ENCODE results near the gene DOCK3.
A peak's percentile ranks its signal among the peaks of the same experiment; 100 is the strongest.
"Not testable (repeated sequence)": the region's sequence is repeated elsewhere in the genome, so short reads cannot be mapped to it uniquely, and the experiment has no call there.

The DOCK3 gene

DNA sequence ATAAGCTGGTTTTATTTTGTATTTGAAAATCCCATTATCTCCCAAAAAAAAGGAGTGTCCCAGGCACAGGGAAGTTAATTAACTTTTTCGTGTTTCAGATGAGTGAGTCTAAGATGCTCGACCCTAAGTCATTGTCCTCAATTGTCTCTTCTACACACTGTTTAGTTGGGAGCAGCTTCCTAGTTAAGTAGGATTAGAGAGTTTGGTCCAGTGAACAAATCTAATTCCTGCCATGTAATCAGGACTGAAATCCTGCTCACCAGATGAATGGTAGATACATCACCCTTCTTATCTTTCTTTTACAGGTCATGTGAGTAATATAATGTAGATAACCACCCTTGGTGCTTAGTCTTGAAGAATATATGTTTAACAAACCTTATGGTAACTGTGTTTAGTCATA is 481.4 kb downstream of the DOCK3 start:
- intact Hi-C loops (cut with DNase I), result no loop called here
- DNase-seq, result no peak

DNA sequence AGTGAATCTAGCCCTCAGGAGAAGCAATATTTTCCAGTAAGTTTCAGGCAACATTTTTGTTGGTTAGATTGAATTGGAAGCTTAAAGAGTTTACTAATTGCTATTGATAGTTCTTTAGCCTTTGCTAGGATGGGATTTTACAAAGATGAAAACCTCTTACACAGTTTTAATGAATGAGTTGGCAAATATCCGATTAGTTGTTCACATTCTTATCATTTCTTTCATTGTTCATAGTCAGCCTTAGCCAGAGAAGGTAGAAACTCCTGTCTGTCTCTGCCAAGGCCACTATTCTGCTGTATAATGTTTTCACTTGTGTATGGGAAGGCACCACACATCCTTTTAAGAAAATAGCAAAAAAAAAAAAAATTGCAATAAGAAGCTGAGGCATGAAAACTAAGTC is 488.3 kb downstream of the DOCK3 start:
- DNase-seq, result no peak
- intact Hi-C loops (cut with DNase I), result no loop called here

DNA sequence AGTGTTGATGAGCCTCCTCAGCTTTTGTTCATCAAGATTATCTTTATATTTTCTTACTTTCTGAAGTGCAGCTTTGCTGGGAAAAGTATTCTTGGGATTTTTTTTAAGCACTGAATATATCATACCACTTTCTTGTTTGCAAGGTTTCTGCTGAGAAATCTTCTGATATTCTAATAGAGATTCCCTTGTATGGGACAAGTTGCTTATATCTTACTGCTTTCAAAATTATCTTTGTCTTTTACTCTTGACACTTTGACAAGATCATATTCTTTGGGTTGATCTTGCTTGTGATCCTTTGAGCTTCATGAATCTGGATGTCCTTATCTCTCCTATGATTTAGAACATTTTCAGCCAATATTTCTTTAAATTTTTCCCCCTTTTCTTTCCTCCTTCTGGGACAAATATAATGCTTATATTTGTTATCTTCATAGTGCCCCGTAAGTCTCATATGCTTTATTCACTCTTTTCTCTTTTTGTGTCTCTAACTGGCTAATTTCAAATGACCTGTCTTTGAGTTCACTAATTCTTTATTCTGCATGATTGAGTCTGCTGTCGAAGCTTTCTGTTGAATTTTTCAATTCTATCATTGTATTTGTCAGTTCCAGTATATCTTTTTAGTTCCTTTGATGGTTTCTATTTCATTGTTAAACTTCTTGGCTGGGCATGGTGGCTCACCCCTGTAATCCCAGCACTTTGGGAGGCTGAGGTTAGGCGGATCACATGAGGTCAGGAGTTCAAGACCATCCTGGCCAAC is 499.0 kb downstream of the DOCK3 start:
- intact Hi-C loops (cut with DNase I), result no loop called here

DNA sequence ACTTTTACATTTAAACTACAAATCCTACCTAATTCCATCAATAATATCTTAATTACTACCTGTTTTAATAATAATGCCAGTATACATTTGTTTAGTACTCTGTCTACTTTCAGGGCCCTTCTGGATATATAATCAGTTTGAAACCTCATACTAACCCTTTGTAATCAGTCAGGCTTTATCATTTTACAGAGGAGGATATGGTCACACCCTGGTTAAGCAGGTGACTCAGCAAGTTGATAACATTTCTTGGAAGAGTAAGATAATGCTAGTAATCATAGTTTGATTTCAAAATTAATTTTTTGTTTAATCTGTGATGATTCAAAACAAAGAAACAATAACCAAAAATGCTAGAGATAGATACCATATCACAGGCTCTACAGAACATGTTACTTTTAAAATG is 502.2 kb downstream of the DOCK3 start:
- intact Hi-C loops (cut with DNase I), result no loop called here
- no peak for DNase-seq

More for the DNA sequence above, 499.0 kb downstream of the DOCK3 start:
- DNase-seq, result no peak

GRCh38 chr3:51186446-51186845 is 511.7 kb downstream of the DOCK3 start:
- DNase-seq; intact Hi-C loops (cut with DNase I): not testable (repeated sequence)

GRCh38 chr3:51190199-51190598 is 515.5 kb downstream of the DOCK3 start:
- DNase-seq, result no peak
- intact Hi-C loops (cut with DNase I), result no loop called here

DNA sequence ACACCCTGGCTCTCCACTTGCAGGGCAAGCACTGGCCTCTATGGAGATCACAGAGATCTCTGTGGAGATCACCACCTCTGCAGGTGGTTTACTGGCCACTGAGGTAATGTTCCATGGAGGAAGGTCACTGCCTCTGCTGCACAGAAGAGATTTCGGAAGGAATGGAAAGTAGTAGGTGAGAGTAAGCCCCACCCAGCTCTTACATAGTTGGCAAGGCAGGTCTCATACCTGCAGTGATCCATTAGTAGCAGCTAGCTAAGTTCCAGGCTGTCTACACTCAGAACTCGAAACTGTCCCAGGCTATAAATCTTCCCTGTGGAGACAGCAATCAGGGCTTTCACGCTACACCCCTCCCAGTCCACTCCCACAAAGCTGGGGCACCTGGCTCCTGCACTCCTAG is 516.1 kb downstream of the DOCK3 start:
- DNase-seq, result no peak
- intact Hi-C loops (cut with DNase I), result no loop called here

DNA sequence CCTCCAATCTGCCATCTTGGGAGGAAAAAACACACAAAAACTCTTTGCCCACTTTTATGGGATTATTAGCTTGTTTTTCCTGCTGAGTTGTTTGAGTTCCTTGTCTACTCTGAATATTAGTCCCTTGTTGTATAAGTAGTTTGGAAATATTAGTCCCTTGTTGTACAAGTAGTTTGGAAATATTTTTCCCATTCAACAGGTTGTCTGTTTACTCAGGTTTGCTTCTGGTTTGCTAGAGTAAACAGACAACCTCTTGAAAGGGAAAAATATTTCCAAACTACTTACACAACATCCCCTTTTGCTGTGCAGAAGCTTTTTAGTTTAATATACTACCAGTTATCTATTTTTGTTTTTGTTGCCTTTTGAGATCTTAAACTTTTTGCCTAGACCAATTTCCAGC is 517.0 kb downstream of the DOCK3 start:
- intact Hi-C loops (cut with DNase I), result no loop called here
- no peak for DNase-seq

GRCh38 chr3:51198477-51198876 is 523.8 kb downstream of the DOCK3 start:
- no peak for DNase-seq
- intact Hi-C loops (cut with DNase I), result no loop called here

- DNase-seq; intact Hi-C loops (cut with DNase I): not testable (repeated sequence)
These were observed 524.6 kb downstream of the DOCK3 start for GRCh38 chr3:51199296-51199695.

DNA sequence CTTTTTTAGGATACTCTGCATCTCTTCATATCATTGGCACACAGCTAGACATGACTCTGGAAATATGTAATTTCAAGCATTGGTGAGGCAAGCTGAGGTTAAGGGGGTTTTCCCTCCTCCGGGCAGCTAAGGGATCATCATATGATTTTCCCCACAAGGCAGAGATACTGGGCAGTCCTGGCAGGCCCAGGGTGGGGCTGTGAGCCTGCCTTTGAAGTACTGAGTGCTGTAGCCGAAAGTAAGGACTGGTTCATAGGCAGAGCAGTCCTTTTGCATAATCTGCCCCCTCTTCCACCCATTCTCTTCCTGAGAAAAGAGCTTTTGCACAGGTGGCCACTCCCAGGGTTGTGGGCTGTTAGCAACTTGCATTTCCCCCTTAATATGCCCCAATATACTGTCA is 541.6 kb downstream of the DOCK3 start:
- intact Hi-C loops (cut with DNase I), result no loop called here
- no peak for DNase-seq

DNA sequence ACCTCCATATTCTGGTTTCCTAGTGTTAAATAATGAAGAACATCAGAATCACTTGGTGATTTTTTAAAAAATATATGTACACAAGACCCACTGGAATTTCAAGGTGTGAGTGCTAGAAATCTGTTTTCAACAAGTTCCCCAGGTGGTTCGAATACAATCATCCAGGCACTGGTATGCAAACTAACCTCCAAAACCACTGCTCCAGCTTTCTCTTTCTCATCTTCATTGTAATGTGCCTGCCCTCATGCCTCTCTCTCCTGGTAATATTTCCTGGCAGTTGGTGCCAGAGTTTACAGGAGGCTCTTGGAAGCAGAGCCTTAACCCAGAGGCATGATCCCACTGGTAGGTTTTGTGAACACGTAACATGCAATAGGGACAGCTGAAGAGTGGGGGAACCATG is 547.2 kb downstream of the DOCK3 start:
- intact Hi-C loops (cut with DNase I), result no loop called here
- DNase-seq, result no peak

DNA sequence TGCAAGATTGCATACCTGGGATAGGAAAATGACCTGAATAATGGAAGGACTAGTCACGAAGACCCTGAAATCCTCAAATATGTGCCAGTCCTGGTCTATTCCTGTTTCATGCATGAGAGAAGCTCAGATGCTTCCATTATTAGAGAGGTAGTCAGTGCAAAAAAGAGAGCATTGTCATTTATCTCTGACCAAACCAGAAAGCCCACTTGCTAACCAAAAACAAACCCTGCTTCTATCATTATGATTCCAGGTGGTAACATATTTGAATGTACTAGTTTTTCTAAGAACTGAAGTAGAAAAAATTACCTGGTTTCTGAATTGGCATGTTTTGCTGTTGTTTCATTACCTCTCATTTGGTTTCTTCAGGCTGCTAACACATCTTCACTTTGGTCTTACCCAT is 549.6 kb downstream of the DOCK3 start:
- DNase-seq, result no peak

GRCh38 chr3:51224843-51225242 is 550.1 kb downstream of the DOCK3 start:
- DNase-seq, result no peak
- intact Hi-C loops (cut with DNase I), result no loop called here

More for the DNA sequence above, 549.6 kb downstream of the DOCK3 start:
- intact Hi-C loops (cut with DNase I), result no loop called here

DNA sequence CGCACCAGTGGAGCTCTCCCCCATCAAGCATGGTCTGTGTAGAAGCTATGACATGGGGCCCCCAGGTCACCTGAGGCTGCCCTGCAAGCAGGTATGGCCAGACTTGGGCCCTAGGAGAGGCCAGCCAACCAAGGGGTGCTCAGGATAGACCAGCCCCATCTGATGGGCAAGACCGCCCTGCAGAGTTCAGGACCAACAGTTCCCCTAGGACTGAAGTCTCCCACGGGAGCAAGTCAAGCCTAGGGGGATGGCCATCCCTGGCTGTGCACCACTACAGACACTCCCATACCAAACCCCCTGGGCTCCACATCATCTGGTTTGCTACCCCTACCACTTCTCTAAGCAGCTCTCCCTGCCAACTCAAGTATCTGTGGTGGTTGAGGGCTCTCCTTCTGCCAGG is 568.2 kb downstream of the DOCK3 start:
- intact Hi-C loops (cut with DNase I), result no loop called here

GRCh38 chr3:51243924-51244323 is 569.2 kb downstream of the DOCK3 start:
- DNase-seq, result no peak
- intact Hi-C loops (cut with DNase I), result no loop called here

More for the DNA sequence above, 568.2 kb downstream of the DOCK3 start:
- DNase-seq, result peak in 1 of 10 donors; percentile 32

GRCh38 chr3:51245867-51246266 is 571.1 kb downstream of the DOCK3 start:
- intact Hi-C loops (cut with DNase I), result no loop called here
- DNase-seq, result no peak

DNA sequence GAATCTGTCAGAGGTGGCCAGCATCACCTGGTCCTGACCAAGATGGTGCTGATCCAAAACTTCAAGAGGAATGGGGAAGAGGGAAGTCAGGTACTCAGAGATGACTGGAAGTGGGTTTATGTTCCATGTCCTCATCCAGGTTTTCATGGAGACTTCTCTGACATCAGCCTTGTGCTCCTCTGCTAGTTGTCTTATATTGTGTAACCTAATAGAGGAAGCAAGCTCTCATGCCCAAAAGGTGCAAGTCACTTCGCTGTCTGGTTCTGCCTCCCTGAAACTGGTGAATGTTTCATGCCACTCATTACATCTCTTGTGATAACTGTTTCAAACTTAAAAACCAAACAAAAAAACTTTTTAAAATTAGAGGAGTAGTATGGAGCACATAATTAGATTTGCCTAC is 583.1 kb downstream of the DOCK3 start:
- intact Hi-C loops (cut with DNase I), result no loop called here
- DNase-seq, result no peak

GRCh38 chr3:51264166-51264565 is 589.4 kb downstream of the DOCK3 start:
- DNase-seq; intact Hi-C loops (cut with DNase I): not testable (repeated sequence)

GRCh38 chr3:51268132-51268531 is 593.4 kb downstream of the DOCK3 start:
- intact Hi-C loops (cut with DNase I), result no loop called here
- DNase-seq, result no peak

DNA sequence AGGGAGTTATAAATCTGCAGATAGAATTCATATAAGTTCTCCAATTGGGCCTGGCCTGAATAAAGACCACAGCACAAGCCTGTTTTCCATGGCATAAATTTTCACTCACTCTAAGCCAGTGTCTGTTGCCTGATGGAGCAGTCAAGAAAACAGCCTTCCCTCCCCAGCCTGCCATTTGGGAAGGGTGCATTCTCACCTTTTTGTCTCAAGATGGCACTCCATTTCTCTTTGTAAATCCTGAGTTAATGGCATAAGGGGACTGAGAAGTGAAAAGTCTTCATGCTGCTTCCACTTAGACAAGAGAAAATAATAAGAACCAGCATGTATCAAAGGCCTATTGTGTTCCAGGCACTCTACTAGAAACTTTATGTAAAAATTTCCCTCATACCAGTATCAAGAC is 594.7 kb downstream of the DOCK3 start:
- no peak for DNase-seq
- intact Hi-C loops (cut with DNase I), result no loop called here

DNA sequence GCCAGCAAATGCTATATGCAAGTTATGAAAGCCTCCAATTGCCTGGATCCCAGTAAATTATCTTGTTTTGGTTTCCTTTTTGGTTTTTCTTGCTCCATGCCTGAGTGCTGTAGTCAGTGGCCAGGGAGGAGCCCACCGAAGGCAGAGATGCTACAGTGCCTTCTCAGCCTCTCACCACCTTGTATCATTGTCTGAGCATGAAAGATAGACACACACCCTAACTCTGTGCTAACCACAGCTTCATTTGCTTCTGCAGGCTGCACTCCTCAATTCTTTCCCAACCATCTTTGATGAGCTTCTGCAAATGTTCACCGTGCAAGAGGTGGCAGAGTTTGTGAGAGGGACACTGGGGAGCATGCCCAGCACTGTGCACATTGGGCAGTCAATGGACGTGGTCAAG is 595.8 kb downstream of the DOCK3 start:
- intact Hi-C loops (cut with DNase I), result no loop called here
- no peak for DNase-seq

DNA sequence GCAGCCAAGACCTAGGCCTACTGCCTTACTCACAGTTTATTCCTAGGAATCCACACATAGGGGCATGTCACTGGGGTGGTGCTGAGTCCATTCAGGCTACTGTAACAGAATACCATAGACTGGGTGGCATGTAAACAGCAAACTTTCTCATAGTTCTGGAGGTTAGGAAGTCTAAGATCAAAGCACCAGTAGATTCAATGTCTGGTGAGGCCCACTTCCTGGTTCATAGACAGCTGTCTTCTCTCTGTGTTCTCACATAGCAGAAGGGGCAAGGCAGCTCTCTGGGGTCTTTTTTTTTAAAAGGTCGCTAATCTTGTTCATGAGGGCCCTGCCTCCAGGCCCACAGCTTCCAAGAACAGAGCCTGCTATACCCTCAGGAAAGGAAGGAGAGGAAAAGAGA is 596.4 kb downstream of the DOCK3 start:
- DNase-seq, result no peak
- intact Hi-C loops (cut with DNase I), result no loop called here

All from posterior cingulate gyrus (tissue), 11 donors.